ENCODE measurements around the gene USP36. TPM values are rescaled to one million over a fixed set of nuclear protein-coding genes. Genes with fewer than 3 reads are reported as not detected.

Gene USP36
- total RNA-seq, 1 experiment from 2014 or later: 74.0 TPM

GRCh38 chr17:78796517-78796900 lies 44.1 kb downstream of the USP36 start:
- ChIA-PET POLR2A (no interaction called here), CTCF (interaction anchor here (1.1 to 1.4 kb wide), 2 partner anchors 11 to 300 kb away, joined by 3 read pairs; no protein-coding TSS in a partner anchor)
- ATAC-seq (no peak), DNase-seq (ENCODE audit: low spot score) (no peak)
- Mint-ChIP-seq H3K4me3 (no peak overlapping the region), H3K27me3 (ENCODE audit: low read depth) (no peaks in the 10 kb centered on the region), H3K27ac (no peak overlapping the region), H3K4me1 (peaks cover 4% of the 10 kb centered on the region), H3K9me3 (no peaks in the 10 kb centered on the region), H3K36me3 (peaks cover 66% of the 10 kb centered on the region)
- no peak for TF ChIP-seq GTF2I (CRISPR knock-in tag; conservative IDR thresholded peaks at IDR 0.05)

- Mint-ChIP-seq H3K4me3 (no peak overlapping the region), H3K36me3 (peaks cover 63% of the 10 kb centered on the region), H3K27me3 (ENCODE audit: low read depth) (no peaks in the 10 kb centered on the region), H3K4me1 (peaks cover 4% of the 10 kb centered on the region), H3K27ac (no peak overlapping the region; the same call in 1 of the 2 replicates), H3K9me3 (no peaks in the 10 kb centered on the region)
- ChIA-PET POLR2A (no interaction called here), CTCF (no interaction called here)
- no peak for ATAC-seq
- no peak for DNase-seq (ENCODE audit: low spot score)
- TF ChIP-seq FOXP1 (CRISPR knock-in tag; IDR thresholded peaks at IDR 0.05; ENCODE audit: borderline replicate concordance) (no peak), IRF2 (CRISPR knock-in tag; IDR thresholded peaks at IDR 0.05; ENCODE audit: borderline replicate concordance, low read depth) (no peak), PRRX2 (CRISPR knock-in tag; IDR thresholded peaks at IDR 0.05) (no peak), HMGA2 (CRISPR knock-in tag; IDR thresholded peaks at IDR 0.05) (no peak), EMX1 (CRISPR knock-in tag; IDR thresholded peaks at IDR 0.05) (no peak), TEAD1 (CRISPR knock-in tag; IDR thresholded peaks at IDR 0.05) (no peak), GRHL2 (CRISPR knock-in tag; IDR thresholded peaks at IDR 0.05; ENCODE audit: insufficient replicate concordance, severe bottlenecking) (no peak), OVOL2 (CRISPR knock-in tag; IDR thresholded peaks at IDR 0.05; ENCODE audit: borderline replicate concordance) (no peak), IRF1 (CRISPR knock-in tag; IDR thresholded peaks at IDR 0.05) (no peak), RORB (CRISPR knock-in tag; IDR thresholded peaks at IDR 0.05) (no peak), MXD4 (CRISPR knock-in tag; IDR thresholded peaks at IDR 0.05; ENCODE audit: borderline replicate concordance) (no peak), NFE2L1 (CRISPR knock-in tag; IDR thresholded peaks at IDR 0.05) (no peak), SMAD4 (CRISPR knock-in tag; IDR thresholded peaks at IDR 0.05) (no peak), ESRRA (CRISPR knock-in tag; IDR thresholded peaks at IDR 0.05; ENCODE audit: borderline replicate concordance) (no peak), GABPB1 (CRISPR knock-in tag; IDR thresholded peaks at IDR 0.05) (no peak), FOXP4 (CRISPR knock-in tag; IDR thresholded peaks at IDR 0.05) (no peak), ATF2 (CRISPR knock-in tag; IDR thresholded peaks at IDR 0.05; ENCODE audit: borderline replicate concordance, low read depth) (no peak), ZBTB43 (CRISPR knock-in tag; IDR thresholded peaks at IDR 0.05) (no peak), PREB (CRISPR knock-in tag; IDR thresholded peaks at IDR 0.05; ENCODE audit: borderline replicate concordance) (no peak), SOX15 (CRISPR knock-in tag; IDR thresholded peaks at IDR 0.05) (no peak)
Measured at GRCh38 chr17:78795861-78796516, 44.6 kb downstream of the USP36 start.
